Activated effector memory CD4-positive, alpha-beta T cell treated with anti-CD3 and anti-CD28 coated beads, Interleukin-2, amount 50 U/mL, for 16 hours (primary cell): ENCODE measurements around the gene COLEC11.
A peak's percentile ranks its signal among the peaks of the same experiment; 100 is the strongest.

Experiments
- DNase-seq: peaks from one replicate; pipeline ENCODE4 v3.0.0-alpha.2; 2020

Gene COLEC11

GRCh38 chr2:3639653-3640052 is 44.7 kb downstream of the COLEC11 start:
- peak; percentile 48 for DNase-seq

DNA sequence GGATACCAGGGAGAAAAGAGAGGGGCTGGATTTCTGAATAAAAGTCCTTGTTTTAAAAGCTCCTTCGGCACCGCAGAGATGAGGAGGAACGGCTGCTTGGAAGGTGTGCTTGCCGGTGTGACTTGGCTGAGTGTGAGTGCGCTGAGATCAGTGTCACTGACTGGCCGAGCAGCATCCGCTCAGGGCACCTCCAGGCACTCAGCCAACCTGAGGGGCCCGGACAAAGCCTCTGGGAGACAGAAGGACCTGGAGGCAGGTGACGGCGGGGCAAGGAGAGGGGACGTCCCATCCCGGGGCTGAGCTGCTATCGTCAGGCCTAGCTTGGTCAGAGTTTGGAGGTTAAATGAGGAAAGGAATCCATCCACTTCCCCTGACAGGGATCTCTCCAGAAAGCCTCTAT is 46.3 kb downstream of the COLEC11 start:
- peak; percentile 53 for DNase-seq

GRCh38 chr2:3641841-3642421 is 47.0 kb downstream of the COLEC11 start:
- DNase-seq, result peak; percentile 30

DNA sequence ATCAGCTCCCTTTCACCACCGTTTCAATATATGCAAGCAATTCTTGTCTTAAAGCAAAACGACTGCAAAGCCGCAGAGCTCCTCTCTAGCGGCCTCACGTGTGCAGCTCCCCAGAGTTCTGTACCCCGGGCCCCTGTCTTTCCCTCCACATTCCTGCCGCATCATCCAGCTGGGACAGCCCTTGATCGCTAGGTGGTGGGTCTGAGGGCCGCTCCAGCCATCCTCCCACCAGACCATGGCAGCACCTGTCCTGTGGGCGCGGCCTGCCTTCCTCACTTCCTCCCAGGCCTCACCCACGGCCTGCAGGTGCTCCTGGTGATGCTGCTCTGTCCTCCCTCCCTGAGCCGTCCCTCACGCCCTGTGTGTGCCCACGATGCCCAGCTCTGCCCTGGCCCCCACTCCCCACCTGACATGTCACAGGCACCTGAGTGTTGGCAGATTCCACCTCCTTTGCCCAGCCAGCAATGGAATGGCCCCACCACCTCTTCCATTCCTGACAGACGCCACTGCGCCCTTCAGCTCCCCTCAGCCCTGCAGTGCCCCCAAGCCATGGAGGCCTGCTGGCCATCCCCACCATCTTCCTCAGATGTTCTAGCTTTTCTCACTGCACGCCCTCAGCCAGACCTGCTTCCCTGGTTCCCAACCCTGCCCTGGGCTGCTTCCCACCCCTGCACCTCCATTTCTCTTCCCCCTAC is 47.8 kb downstream of the COLEC11 start:
- DNase-seq, result peak; percentile 53

GRCh38 chr2:3643371-3644245 is 48.7 kb downstream of the COLEC11 start:
- peak; percentile 56 for DNase-seq

GRCh38 chr2:3644246-3644525 is 49.3 kb downstream of the COLEC11 start:
- DNase-seq, result no peak

DNA sequence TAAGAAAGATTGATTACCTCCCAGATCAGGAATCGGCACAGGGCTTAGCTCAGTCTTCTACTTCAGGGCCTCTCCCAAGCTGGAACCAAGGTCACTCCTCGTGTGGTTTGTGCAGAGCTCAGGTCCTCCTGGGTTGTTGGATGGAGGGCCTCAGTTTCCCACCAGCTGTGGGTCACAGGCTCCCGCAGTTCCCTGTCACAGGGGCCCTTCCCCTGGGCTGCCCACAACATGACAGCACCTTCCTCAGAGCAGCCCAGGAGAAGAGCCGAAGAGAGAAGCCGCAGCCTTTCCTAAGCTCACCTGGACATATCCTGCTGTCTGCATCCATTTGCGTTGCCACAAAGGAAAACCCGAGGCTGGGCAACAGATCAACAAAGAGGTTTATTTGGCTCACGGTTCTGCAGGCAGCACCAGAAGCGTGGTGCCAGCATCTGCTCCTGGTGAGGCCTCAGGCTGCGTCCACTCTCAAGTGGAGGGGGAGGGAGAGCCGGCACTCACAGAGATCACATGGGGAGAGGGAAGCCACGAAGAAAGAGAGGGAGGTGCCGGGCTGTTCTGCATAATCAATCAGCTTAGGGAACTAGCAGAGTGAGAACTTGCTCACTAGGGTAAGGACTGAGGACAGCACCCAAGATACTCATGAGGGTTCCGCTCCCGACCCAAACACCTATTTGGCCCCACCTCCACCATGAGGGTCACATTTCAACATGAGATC is 50.1 kb downstream of the COLEC11 start:
- peak; percentile 42 for DNase-seq

DNA sequence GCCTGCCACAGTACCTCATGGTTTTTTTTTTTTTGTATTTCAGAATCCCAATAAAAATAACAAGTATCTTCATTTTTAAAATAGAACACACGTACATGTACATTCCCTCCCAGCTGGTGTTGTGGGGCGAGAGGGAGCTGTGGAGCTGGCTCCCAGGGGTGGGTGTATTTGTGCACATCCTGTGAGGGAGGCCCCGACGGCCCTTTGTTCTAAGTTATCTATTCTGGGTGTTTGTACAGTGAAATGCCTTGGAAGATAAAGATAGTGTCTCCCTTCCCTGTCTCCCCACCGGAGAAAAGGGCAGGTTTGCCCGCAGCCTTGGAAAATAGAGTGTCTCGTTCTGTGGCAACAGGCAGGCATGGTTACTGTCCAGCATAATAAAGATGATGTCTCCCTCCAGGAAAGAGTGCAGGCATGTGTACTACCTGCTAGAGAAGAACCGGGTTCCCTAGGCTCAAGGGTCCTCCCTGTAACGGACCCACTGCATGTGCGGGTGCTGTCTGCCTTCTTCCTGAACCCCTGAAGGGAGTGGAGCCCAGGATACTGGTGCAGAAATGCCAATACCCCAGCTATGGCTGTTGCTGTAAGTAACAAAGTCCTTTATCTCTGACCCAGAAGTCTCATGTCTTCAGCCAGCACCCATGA is 51.0 kb downstream of the COLEC11 start:
- peak; percentile 54 for DNase-seq

DNA sequence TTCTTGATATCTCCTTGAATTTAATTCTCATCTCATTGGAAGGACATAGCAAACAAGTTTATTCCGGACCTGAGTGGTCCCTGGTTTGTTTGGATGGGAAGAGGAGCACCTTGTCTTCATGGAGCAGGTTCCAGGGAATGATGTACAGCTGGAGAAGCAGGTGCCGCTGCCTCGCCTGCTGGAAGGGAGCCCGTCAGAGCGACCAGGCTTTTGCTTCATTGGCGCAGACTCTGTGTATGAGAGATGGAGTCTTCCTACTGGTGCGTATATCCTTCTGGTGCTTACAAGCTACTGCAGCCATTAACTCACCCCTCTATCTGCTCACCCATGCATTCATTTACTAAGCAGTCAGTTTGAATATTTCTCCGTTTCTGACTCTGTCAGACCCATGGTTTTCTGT is 51.5 kb downstream of the COLEC11 start:
- no peak for DNase-seq

GRCh38 chr2:3647246-3647645 is 52.3 kb downstream of the COLEC11 start:
- no peak for DNase-seq

DNA sequence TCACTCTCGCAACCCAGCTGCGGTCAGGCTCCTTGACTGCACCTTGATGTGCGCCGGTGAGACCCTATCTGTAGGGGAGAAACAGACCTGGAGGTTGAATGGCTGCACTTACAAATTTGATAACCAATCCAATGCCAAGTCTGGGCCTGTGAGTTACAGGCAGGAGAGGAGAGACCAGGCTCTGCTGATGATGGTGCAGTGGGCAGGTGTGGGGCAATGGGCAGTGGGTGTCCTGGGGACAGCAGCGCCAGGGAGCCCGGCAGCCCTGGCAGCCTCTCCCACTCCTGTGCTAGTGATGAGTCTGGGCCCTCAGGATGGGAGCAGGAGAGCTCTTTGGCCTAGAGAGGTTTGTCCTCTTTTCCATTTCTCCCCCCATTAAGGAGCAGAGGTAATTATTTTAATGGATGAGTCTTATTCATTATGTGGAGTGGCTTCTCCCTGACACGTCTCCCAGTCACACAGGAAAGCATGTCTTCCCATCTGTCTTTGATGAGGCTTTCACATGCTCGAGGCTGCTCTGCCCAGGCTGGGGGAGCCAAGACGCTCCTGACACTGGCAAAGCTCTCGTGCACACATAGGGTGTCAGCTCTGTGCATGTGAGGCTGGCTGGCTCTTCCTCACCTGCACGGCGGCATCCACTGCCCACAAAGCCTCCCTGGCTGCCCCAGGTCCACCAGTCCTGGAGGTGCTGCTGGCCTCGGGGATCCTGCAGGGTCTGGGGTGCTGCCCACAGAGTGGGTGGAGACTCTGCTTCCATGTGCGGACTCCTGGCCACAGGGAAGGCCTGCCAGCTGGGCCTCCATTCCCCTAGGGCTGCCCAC is 53.1 kb downstream of the COLEC11 start:
- DNase-seq, result no peak

- no peak for DNase-seq
These were observed 53.8 kb downstream of the COLEC11 start for GRCh38 chr2:3648652-3649177.

- DNase-seq, result no peak
These were observed 54.7 kb downstream of the COLEC11 start for GRCh38 chr2:3649581-3649980.

DNA sequence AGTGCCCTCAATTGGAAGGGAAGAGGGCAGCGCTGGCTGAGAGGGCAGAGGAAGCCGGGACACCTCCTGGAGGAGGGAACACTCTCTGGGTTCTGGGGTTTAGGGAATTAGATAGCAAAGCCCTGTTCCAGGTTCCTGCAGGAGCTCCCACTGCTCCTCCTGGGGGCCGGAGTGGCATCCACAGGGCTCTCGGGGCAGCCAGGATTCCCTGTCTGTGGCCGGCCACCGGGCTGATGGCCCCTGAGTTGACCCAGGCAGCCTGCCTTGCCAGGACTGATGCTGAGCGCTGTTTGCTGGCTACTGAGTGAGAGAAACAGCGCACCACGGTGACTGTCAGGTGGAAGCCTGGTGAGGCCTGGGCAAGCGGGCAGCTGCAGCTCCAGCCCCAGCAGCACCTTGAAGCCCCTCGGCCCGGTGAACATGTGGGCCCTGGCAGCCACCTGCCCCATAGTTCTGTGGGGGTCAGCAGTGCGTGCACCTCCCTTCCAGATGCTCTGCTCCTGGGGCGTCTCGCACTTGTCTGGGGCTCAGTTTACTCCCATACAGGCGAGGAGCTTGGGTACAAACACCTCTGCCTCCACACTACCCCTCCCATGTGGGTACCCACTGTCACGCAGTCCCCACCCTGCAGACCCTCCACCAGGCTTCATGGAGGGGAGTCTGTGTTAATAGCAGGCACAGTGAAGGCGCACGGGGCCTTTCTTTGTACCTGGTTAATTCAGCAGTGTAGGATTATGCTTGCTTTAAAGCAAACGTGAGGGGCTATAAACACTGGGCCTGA is 55.4 kb downstream of the COLEC11 start:
- DNase-seq, result no peak

GRCh38 chr2:3651691-3652648 is 57.1 kb downstream of the COLEC11 start:
- DNase-seq, result peak; percentile 82

GRCh38 chr2:3652896-3653625 is 58.1 kb downstream of the COLEC11 start:
- no peak for DNase-seq

GRCh38 chr2:3654011-3654410 is 59.1 kb downstream of the COLEC11 start:
- DNase-seq, result no peak

DNA sequence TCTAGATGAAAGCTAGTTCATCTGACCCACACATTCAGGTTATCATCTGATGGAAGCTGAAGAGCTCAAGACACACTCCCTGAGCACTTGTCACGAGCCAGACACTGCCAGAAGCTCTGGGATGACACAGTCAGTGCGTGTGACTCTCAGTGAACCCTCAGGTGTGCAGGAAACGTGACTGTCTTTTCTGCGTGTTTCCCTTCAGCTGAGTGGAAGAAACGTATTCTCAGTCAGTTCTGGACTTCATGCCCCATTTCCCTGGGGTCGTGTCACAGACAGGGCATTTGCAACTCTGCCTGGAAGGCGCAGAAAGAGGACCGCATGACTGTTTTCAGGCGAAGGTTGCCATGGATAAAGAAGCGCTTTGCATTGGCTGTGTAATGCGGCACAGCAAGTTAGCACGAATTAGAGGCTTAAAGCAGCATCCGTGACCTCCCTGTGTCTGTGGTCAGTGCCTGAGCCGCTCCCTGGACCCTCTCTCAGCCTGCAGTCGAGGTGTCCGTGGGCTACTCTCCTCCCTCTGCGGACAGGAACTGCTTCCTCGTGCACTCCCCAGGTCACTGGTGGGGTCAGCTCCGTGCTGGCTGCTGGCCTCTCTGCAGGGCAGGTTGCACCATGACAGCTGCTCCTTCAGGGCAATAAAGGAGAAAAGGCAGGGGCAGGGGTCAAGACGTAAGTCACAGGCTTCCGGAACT is 59.8 kb downstream of the COLEC11 start:
- DNase-seq, result no peak
